ENCODE results near the gene ANKRD28. TPM values are rescaled to one million over a fixed set of nuclear protein-coding genes. Genes with fewer than 3 reads are reported as not detected.
A peak's percentile ranks its signal among the peaks of the same experiment; 100 is the strongest.
"Not testable (repeated sequence)": the region's sequence is repeated elsewhere in the genome, so short reads cannot be mapped to it uniquely, and the experiment has no call there.

The ANKRD28 gene
- total and polyA plus RNA-seq, 9 of the 15 experiments (the other 6 are each of a cell fraction or from before 2014, with no cell fraction given), result 11.7 to 66.0 (median 36.7) TPM

DNA sequence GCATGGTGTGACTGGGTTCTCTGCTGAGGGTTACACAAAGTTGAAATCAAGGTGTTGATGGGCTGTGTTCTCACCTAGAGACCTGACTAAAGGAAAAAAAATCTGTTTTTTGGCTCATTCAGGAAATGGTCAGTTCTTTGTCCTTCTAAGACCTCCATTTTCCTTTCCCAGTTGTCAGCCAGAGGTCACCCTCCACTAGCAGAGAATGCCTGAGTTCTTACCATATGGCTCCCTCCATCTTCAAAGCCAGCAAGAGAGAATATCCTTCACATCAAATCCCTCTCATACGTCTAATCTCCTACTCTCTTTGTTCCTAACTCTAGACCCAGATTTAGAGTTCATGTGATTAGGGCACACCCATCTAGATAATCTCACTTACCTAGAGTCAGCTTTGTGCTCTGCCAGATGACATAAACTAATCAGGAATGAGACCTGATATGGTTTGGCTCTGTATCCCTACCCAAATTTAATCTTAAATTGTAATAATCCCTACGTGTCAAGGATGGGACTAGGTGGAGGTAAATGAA lies 19.4 kb downstream of the ANKRD28 start:
- TF ChIP-seq CEBPB (tag; IDR thresholded peaks at IDR 0.05) (no peak), RAD21 (CRISPR knock-in tag; conservative IDR thresholded peaks at IDR 0.05 in 1 of 2, IDR thresholded peaks at IDR 0.05 in 1 of 2) (peak in 1 of 2 experiments; percentile 24; a peak in 1 of 4 replicates)
- TF ChIP-seq, protein P1, sequence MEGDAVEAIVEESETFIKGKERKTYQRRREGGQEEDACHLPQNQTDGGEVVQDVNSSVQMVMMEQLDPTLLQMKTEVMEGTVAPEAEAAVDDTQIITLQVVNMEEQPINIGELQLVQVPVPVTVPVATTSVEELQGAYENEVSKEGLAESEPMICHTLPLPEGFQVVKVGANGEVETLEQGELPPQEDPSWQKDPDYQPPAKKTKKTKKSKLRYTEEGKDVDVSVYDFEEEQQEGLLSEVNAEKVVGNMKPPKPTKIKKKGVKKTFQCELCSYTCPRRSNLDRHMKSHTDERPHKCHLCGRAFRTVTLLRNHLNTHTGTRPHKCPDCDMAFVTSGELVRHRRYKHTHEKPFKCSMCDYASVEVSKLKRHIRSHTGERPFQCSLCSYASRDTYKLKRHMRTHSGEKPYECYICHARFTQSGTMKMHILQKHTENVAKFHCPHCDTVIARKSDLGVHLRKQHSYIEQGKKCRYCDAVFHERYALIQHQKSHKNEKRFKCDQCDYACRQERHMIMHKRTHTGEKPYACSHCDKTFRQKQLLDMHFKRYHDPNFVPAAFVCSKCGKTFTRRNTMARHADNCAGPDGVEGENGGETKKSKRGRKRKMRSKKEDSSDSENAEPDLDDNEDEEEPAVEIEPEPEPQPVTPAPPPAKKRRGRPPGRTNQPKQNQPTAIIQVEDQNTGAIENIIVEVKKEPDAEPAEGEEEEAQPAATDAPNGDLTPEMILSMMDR (IDR thresholded peaks at IDR 0.05 in 2 of 3, conservative IDR thresholded peaks at IDR 0.05 in 1 of 3; ENCODE audit: insufficient read depth in 2 of 3, low read depth in 1 of 3, low read length in 3 of 3), result peak in 1 of 3 experiments; percentile 28; a peak in 1 of 6 replicates
- POLR2A ChIA-PET, result interaction anchor here (0.8 to 1.3 kb wide), 3 partner anchors 9 to 19 kb away, joined by 3 to 5 read pairs (median 4); no protein-coding TSS in a partner anchor
- H4K20me1 ChIP-seq (replicated peaks; ENCODE audit: control insufficient read depth, insufficient read depth, low read length), result 0 out of 2 replicates have a peak, but pooled peaks cover 5% of the 10 kb centered on the region

DNA sequence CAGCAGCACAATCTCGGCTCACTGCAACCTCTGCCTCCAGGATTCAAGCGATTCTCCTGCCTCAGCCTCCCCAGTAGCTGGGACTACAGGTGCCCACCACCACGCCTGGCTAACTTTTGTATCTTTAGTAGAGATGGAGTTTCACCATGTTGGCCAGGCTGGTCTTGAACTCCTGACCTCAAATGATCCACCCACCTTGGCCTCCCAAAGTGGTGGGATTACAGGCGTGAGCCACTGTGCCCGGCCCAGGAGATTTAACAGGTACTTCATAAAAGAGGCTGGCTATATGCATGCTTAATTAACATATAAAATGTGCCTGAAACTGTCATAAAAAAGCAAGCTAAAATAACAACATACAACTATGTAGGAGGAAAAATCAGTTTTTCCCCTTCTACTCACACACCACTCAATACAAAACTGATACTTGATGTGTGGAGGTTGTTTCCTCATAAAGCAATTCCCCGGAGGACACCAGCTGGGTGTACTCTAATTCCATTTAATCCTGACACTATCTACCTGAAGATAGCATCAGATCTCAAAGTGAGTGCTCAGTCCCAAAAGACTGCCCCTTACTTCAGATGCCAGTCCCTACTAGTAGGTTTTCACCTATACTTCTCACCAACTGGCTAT lies 22.7 kb downstream of the ANKRD28 start:
- ATAC-seq; H3K4me3 ChIP-seq; H3K9me1 ChIP-seq (ENCODE audit: control insufficient read depth, insufficient read depth, low read length); BruUV-seq (replicated peaks); H3K4me2 ChIP-seq (ENCODE audit: insufficient read depth, low read length); H3K4me1 ChIP-seq (replicated peaks in 1 of 2; ENCODE audit: control insufficient read depth in 2 of 2, insufficient read depth in 2 of 2, low read length in 2 of 2); CTCF ChIA-PET (ENCODE audit: low intra/inter-chr PET ratio); H3K27me3 ChIP-seq (ENCODE audit: control insufficient read depth in 2 of 2, insufficient read depth in 2 of 2, low read length in 2 of 2); FAIRE-seq; H2AFZ ChIP-seq (ENCODE audit: low read depth, low read length); H3K36me3 ChIP-seq (ENCODE audit: control insufficient read depth, insufficient read depth, low read length); H3K27ac ChIP-seq (ENCODE audit: extremely low read depth, low read depth, low read length); H3K9me3 ChIP-seq (replicated peaks; ENCODE audit: control insufficient read depth, insufficient read depth, low read depth, low read length); H4K20me1 ChIP-seq (replicated peaks; ENCODE audit: control insufficient read depth, insufficient read depth, low read length); H3K9ac ChIP-seq (ENCODE audit: insufficient read depth in 1 of 2, low read depth in 2 of 2, low read length in 2 of 2); DNase-seq (ENCODE audit: extremely low read depth in 1 of 4, low spot score in 3 of 4); in situ Hi-C loops (cut with MboI); intact Hi-C loops (cut with micrococcal nuclease): not testable (repeated sequence)
- POLR2A ChIA-PET, result interaction anchor here (1.0 to 3.4 kb wide), 5 partner anchors 10 to 173 kb away, joined by 3 to 11 read pairs (median 6); partner anchors contain the start of genes ANKRD28, BTD and HACL1
- H3K79me2 ChIP-seq (ENCODE audit: control insufficient read depth, insufficient read depth, low read length), result peaks cover 43% of the 10 kb centered on the region
- 87% methylated on average over 6 of the region's 6 CpGs for WGBS (ENCODE audit: insufficient coverage, low coverage, missing lambda C conversion rate)

More for the DNA sequence above, 19.4 kb downstream of the ANKRD28 start:
- no peak overlapping the region for H3K9ac ChIP-seq (ENCODE audit: insufficient read depth in 1 of 2, low read depth in 2 of 2, low read length in 2 of 2)
- no peak overlapping the region for H3K4me2 ChIP-seq (ENCODE audit: insufficient read depth, low read length)
- peaks cover 4% of the 10 kb centered on the region; the same call in 1 of the 3 replicates for H3K36me3 ChIP-seq (ENCODE audit: control insufficient read depth, insufficient read depth, low read length)
- CTCF ChIA-PET (ENCODE audit: low intra/inter-chr PET ratio), result interaction anchor here (1.1 kb wide), 1 partner anchor 34 kb away, joined by 6 read pairs; no protein-coding TSS in a partner anchor
- no peaks in the 10 kb centered on the region for H3K9me3 ChIP-seq (replicated peaks; ENCODE audit: control insufficient read depth, insufficient read depth, low read depth, low read length)
- no peak overlapping the region for H3K4me3 ChIP-seq
- H3K27ac ChIP-seq (ENCODE audit: extremely low read depth, low read depth, low read length), result no peak overlapping the region
- no peak overlapping the region for H2AFZ ChIP-seq (ENCODE audit: low read depth, low read length)
- intact Hi-C loops (cut with micrococcal nuclease) (no loop called here), in situ Hi-C loops (cut with MboI) (no loop called here)
- DNase-seq (ENCODE audit: extremely low read depth in 1 of 4, low spot score in 3 of 4) (no peak), ATAC-seq (peak; percentile 27), FAIRE-seq (no peak)
- no TSS peak for BruUV-seq (replicated peaks)
- no peaks in the 10 kb centered on the region for H3K9me1 ChIP-seq (ENCODE audit: control insufficient read depth, insufficient read depth, low read length)
- peaks cover 0 to 5% of the 10 kb centered on the region in 2 experiments; a peak in 3 of 5 replicates for H3K4me1 ChIP-seq (replicated peaks in 1 of 2; ENCODE audit: control insufficient read depth in 2 of 2, insufficient read depth in 2 of 2, low read length in 2 of 2)
- no peaks in the 10 kb centered on the region for H3K27me3 ChIP-seq (ENCODE audit: control insufficient read depth in 2 of 2, insufficient read depth in 2 of 2, low read length in 2 of 2)
- 37% methylated on average over 2 of the region's 2 CpGs for whole genome bisulfite sequencing (ENCODE audit: insufficient coverage, low coverage, missing lambda C conversion rate)
- H3K79me2 ChIP-seq (ENCODE audit: control insufficient read depth, insufficient read depth, low read length), result peaks cover 68% of the 10 kb centered on the region

Measured in K562 (cell line).